Type B pancreatic cell (in vitro differentiated cells): ENCODE results near the gene MAF. TPM values are rescaled to one million over a fixed set of nuclear protein-coding genes. Genes with fewer than 3 reads are reported as not detected.
A peak's percentile ranks its signal among the peaks of the same experiment; 100 is the strongest.

Experiments used
- DNase-seq: peaks from one replicate; pipeline ENCODE4 v3.0.0; 2021; ENCODE audit warnings: mixed read lengths; ENCODE audit not compliant: unreplicated experiment; ENCODE audit errors: extremely low spot score
- H3K27ac Mint-ChIP-seq: 2 replicates; pipeline ENCODE4 v1.8.0; 2021; ENCODE audit warnings: mild to moderate bottlenecking, mixed read lengths
- H3K27me3 Mint-ChIP-seq: 2 replicates; pipeline ENCODE4 v1.8.0; 2021; ENCODE audit warnings: mixed read lengths
- H3K36me3 Mint-ChIP-seq: 2 replicates; pipeline ENCODE4 v1.8.0; 2021; ENCODE audit warnings: mixed read lengths
- H3K4me1 Mint-ChIP-seq: one replicate; pipeline ENCODE4 v1.8.0; 2021; ENCODE audit warnings: mixed read lengths; ENCODE audit not compliant: unreplicated experiment
- H3K4me3 Mint-ChIP-seq: 2 replicates; pipeline ENCODE4 v1.8.0; 2021; ENCODE audit warnings: mild to moderate bottlenecking, mixed read lengths
- H3K9me3 Mint-ChIP-seq: 2 replicates; pipeline ENCODE4 v1.8.0; 2021; ENCODE audit warnings: mixed read lengths
- long read RNA-seq: library from polyadenylated mRNA; unstranded; transcript quantifications from one replicate; pipeline ENCODE4 v2.0.0, GENCODE V29; 2020
- total RNA-seq: library from RNA; stranded (reverse); gene quantifications from 2 replicates; pipeline ENCODE4 v1.2.1, GENCODE V29; 2021; ENCODE audit warnings: low replicate concordance
- TF ChIP-seq, protein P1 (sequence below): fragments of 200-600 bp; sonication (generic); conservative IDR thresholded peaks from 2 replicates; pipeline ENCODE4 v1.5.0; 2021; ENCODE audit warnings: antibody characterized with exemption, mild to moderate bottlenecking

The MAF gene
- total RNA-seq: 20.4 and 33.0 TPM in 2 replicates
- long read RNA-seq, full-length matches to known transcripts: 5 of 5 reads
- long read RNA-seq, partial matches to known transcripts: 0 of 5 reads
- long read RNA-seq, other reads (novel, unspliced or antisense): 0 of 5 reads

DNA sequence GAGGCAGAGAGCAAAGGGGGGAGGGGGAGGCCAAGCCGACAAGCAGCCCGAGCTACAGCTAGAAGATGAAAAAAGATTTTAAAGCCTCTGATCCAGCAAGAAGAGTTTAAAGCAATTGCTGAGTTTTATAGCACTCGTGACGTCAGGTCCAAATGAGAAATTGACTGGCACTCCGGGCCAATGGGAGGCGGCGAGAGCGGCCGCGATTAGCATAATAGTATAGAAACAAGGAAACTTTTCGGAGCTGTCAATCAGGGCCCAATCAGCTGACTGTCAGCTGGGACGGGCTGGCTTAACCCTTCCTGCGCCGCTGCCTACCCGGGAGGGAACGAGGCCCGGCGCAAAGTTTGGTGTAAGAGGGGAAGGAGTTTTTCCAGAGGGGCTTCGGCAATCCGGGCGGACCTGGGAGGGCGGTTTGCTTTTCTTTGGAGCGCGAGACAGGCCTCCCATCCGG lies at the start of gene MAF:
TSS of gene MAF (minus strand) at position 100 of the 454 bp plus-strand sequence. CDS start 835 bp downstream, outside the sequence.
- TF ChIP-seq, protein P1, sequence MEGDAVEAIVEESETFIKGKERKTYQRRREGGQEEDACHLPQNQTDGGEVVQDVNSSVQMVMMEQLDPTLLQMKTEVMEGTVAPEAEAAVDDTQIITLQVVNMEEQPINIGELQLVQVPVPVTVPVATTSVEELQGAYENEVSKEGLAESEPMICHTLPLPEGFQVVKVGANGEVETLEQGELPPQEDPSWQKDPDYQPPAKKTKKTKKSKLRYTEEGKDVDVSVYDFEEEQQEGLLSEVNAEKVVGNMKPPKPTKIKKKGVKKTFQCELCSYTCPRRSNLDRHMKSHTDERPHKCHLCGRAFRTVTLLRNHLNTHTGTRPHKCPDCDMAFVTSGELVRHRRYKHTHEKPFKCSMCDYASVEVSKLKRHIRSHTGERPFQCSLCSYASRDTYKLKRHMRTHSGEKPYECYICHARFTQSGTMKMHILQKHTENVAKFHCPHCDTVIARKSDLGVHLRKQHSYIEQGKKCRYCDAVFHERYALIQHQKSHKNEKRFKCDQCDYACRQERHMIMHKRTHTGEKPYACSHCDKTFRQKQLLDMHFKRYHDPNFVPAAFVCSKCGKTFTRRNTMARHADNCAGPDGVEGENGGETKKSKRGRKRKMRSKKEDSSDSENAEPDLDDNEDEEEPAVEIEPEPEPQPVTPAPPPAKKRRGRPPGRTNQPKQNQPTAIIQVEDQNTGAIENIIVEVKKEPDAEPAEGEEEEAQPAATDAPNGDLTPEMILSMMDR: no peak
- Mint-ChIP-seq H3K4me3 (peak within 1 kb of the TSS; percentile 93), H3K27ac (peak within 1 kb of the TSS; percentile 92), H3K9me3 (no peaks in the 10 kb centered on the region), H3K27me3 (peaks cover 45% of the 10 kb centered on the region), H3K36me3 (peaks cover 4% of the 10 kb centered on the region), H3K4me1 (peaks cover 31% of the 10 kb centered on the region)
- DNase-seq: peak; percentile 85

DNA sequence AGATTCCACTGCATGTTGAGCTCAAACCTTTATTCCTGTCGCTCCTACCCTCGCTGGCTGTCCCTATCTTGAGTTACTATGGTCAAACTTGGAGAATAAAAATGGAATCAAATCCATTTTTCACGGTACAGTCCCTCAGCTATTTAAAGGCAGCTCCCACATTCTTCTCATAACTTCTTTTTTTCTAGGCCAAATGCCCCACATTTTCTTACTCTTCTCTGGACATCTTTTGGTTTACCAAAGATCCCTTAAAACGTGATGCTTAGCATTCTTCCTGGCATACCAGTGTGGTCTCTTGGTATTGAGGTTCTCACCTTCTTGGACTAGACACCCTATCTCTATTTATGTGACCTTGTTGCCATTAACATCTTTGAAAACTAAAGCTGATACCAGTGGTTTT lies 48.3 kb upstream of the MAF start:
- Mint-ChIP-seq H3K9me3 (peaks cover 6% of the 10 kb centered on the region), H3K4me1 (peaks cover 7% of the 10 kb centered on the region), H3K36me3 (no peaks in the 10 kb centered on the region), H3K27me3 (peaks cover 4% of the 10 kb centered on the region), H3K27ac (no peak overlapping the region), H3K4me3 (no peak overlapping the region)
- DNase-seq: no peak
- TF ChIP-seq, protein P1: no peak

DNA sequence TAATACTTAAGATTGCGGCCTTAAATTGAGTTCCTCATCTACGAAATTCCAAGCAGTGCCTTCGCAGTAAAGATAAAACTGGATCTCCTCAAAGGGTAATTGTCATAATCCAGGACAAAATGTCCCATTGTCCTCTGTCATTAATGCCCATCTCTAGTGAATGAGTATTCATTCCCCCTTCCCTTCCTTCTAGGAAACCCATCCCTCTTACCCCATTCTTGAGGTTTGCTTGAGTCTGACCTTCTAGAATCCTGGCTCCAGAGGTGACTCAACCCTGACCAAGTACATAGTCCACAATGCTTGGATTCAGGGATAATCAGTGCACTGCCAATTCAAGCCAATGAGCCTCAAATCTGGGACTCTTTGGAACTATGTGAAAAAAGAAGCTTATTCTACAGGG lies 47.0 kb upstream of the MAF start:
- Mint-ChIP-seq H3K9me3 (peaks cover 6% of the 10 kb centered on the region), H3K4me1 (peaks cover 3% of the 10 kb centered on the region), H3K27ac (no peak overlapping the region), H3K4me3 (no peak overlapping the region), H3K27me3 (peaks cover 4% of the 10 kb centered on the region), H3K36me3 (no peaks in the 10 kb centered on the region)
- no peak for DNase-seq
- TF ChIP-seq, protein P1: no peak

DNA sequence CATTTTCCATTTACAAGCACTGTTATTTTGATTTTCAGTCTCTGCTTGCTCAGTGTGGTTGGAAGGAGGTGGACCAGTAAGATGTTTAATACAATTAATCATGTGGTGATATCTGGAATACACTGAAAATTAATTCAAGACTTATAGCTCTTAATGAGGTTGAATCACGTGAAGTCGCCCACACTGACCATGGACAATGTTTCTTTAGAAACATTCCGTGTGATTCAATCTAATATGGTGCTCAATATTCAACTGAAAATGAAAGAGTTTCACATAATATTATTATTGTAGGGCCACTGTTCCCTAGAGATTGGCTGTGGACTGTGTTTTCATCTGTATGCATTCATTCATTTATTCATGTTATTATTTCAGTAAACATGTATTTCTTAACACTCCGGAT lies 45.2 kb upstream of the MAF start:
- Mint-ChIP-seq H3K27ac (no peak overlapping the region), H3K4me1 (peaks cover 7% of the 10 kb centered on the region), H3K4me3 (no peak overlapping the region), H3K27me3 (peaks cover 7% of the 10 kb centered on the region), H3K36me3 (no peaks in the 10 kb centered on the region), H3K9me3 (peaks cover 6% of the 10 kb centered on the region)
- TF ChIP-seq, protein P1: no peak
- no peak for DNase-seq

DNA sequence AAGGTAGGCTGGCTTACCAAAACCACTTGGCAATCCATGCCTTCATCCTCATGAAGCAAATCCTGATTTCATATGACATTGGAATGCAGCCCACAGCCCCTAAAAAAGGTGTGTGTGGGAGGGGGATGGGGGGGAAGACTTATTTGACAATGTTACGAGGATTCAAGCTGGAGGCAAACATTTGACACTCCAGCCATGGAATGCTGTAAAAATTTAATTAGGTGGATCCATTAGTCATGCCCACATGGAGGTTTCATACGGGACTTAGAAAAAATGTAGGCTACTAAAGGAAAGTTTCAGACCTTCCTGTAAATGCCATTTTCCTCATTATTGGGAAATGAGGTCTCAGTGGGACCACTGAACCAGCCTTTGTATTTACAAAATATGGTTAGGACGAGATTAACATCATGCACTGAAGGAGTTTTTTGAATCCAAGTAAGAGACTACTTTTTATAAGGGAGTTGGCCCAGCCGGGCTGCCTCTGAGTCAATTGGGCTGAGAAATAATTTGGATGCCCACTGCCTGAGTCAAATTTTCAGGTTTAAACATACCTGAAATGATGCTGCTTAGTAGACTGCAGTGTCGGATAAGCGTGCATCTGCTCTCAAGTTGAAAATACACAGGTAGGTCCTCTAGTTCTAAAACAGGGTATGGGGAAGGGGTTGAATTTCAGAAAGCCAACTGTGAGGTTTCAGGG lies 44.6 kb upstream of the MAF start:
- no peak for DNase-seq
- Mint-ChIP-seq H3K4me1 (peaks cover 8% of the 10 kb centered on the region), H3K36me3 (no peaks in the 10 kb centered on the region), H3K4me3 (no peak overlapping the region), H3K27ac (no peak overlapping the region), H3K9me3 (peaks cover 6% of the 10 kb centered on the region), H3K27me3 (peaks cover 7% of the 10 kb centered on the region)
- TF ChIP-seq, protein P1: no peak
